OCI-LY1 (cell line): ENCODE results near the gene ADAMTS10.

Source experiments
- H2AFZ ChIP-seq: fragments of 200-600 bp; sonication (generic), shearing (Covaris generic); 2 replicates; pipeline ENCODE4 v1.6.0; 2014; ENCODE audit warnings: antibody characterized with exemption, mild to moderate bottlenecking, low read length
- H3F3A ChIP-seq: fragments of 200-600 bp; sonication (generic), shearing (Covaris generic); 2 replicates; pipeline ENCODE4 v1.6.0; 2014; ENCODE audit warnings: mild to moderate bottlenecking, antibody characterized with exemption, low read length, moderate library complexity; ENCODE audit not compliant: insufficient read depth
- H3K27ac ChIP-seq: fragments of 200-600 bp; sonication (generic); 2 replicates; pipeline ENCODE4 v1.5.1; 2014; ENCODE audit warnings: low read length, mixed run types, mild to moderate bottlenecking, low read depth; ENCODE audit not compliant: poor library complexity, severe bottlenecking
- H3K27me3 ChIP-seq: fragments of 200-600 bp; sonication (generic); 2 replicates; pipeline ENCODE4 v1.6.0; 2014; ENCODE audit warnings: antibody characterized with exemption, mild to moderate bottlenecking, low read length, moderate library complexity; ENCODE audit not compliant: insufficient read depth
- H3K36me3 ChIP-seq: fragments of 200-600 bp; sonication (generic); 2 replicates; pipeline ENCODE4 v1.6.1; 2014; ENCODE audit warnings: mild to moderate bottlenecking, antibody characterized with exemption, low read length, moderate library complexity, mixed read lengths; ENCODE audit not compliant: insufficient read depth
- H3K4me1 ChIP-seq: fragments of 200-600 bp; sonication (generic); 2 replicates; pipeline ENCODE4 v1.5.1; 2014; ENCODE audit warnings: mild to moderate bottlenecking, low read length, moderate library complexity; ENCODE audit not compliant: insufficient read depth, severe bottlenecking
- H3K4me2 ChIP-seq: fragments of 200-600 bp; sonication (generic), shearing (Covaris generic); 2 replicates; pipeline ENCODE4 v1.6.1; 2014; ENCODE audit warnings: low read length
- H3K4me3 ChIP-seq: fragments of 200-600 bp; sonication (generic); 2 replicates; pipeline ENCODE4 v1.5.1; 2014; ENCODE audit warnings: low read length, low read depth, mild to moderate bottlenecking, mixed read lengths; ENCODE audit not compliant: poor library complexity, severe bottlenecking
- H3K79me2 ChIP-seq: fragments of 200-600 bp; shearing (Covaris generic); 2 replicates; pipeline ENCODE4 v1.6.1; 2016; ENCODE audit warnings: mixed run types, low read length, mixed read lengths; ENCODE audit not compliant: insufficient read depth
- H3K9ac ChIP-seq: fragments of 200-600 bp; sonication (generic), shearing (Covaris generic); 2 replicates; pipeline ENCODE4 v1.6.1; 2014; ENCODE audit warnings: mild to moderate bottlenecking, low read length, mixed read lengths
- H3K9me2 ChIP-seq: fragments of 200-600 bp; sonication (generic), shearing (Covaris generic); 2 replicates; pipeline ENCODE4 v1.6.1; 2014; ENCODE audit warnings: low read depth, mild to moderate bottlenecking, low read length, mixed read lengths
- H3K9me3 ChIP-seq: fragments of 200-600 bp; shearing (Covaris generic); 2 replicates; pipeline ENCODE4 v1.6.1; 2014; ENCODE audit warnings: low read length, mixed read lengths
- H4K20me1 ChIP-seq: fragments of 200-600 bp; sonication (generic), shearing (Covaris generic); 2 replicates; pipeline ENCODE4 v1.6.0; 2016; ENCODE audit warnings: mild to moderate bottlenecking, low read length; ENCODE audit not compliant: insufficient read depth
- EZH2 ChIP-seq: fragments of 200-600 bp; sonication (generic), shearing (Covaris generic); IDR thresholded peaks from 2 replicates; pipeline ENCODE4 v1.8.0; 2017; ENCODE audit warnings: borderline replicate concordance, mixed run types, mild to moderate bottlenecking, antibody characterized with exemption, low read length, moderate library complexity, mixed read lengths
- TF ChIP-seq, protein P1 (sequence below): fragments of 200-600 bp; sonication (generic), shearing (Covaris generic); IDR thresholded peaks from 2 replicates; pipeline ENCODE4 v1.5.1; 2017; ENCODE audit warnings: mild to moderate bottlenecking, antibody characterized with exemption, low read length, moderate library complexity, mixed read lengths

Gene ADAMTS10

GRCh38 chr19:8601796-8602195 lies 8.7 kb downstream of the ADAMTS10 start:
- no peak overlapping the region for H3K27ac ChIP-seq

DNA sequence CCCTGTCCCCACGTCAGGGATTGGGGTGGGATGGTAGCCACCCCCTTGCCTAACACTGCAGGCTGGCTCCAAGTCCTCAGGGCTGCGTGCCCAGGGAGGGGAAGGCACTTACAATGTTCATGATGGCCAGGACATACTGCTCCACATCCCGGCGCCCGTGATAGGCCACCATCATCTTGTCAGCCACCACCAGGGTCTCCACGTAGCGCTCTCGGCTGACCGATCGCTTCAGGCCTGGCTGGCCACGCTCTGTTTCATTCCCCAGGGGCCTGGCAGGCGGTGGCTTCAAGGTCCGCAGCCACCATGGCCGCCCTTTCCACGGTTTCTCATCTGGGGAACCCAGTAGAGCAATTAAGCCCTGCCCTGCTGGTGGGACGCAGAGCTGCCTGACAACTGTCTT lies 9.7 kb downstream of the ADAMTS10 start:
- no peaks in the 10 kb centered on the region; the same call in 1 of the 2 replicates for H3K36me3 ChIP-seq
- H3K9me2 ChIP-seq, result no peaks in the 10 kb centered on the region
- H3K4me2 ChIP-seq, result no peak overlapping the region
- no peak for TF ChIP-seq EZH2
- TF ChIP-seq, protein P1, sequence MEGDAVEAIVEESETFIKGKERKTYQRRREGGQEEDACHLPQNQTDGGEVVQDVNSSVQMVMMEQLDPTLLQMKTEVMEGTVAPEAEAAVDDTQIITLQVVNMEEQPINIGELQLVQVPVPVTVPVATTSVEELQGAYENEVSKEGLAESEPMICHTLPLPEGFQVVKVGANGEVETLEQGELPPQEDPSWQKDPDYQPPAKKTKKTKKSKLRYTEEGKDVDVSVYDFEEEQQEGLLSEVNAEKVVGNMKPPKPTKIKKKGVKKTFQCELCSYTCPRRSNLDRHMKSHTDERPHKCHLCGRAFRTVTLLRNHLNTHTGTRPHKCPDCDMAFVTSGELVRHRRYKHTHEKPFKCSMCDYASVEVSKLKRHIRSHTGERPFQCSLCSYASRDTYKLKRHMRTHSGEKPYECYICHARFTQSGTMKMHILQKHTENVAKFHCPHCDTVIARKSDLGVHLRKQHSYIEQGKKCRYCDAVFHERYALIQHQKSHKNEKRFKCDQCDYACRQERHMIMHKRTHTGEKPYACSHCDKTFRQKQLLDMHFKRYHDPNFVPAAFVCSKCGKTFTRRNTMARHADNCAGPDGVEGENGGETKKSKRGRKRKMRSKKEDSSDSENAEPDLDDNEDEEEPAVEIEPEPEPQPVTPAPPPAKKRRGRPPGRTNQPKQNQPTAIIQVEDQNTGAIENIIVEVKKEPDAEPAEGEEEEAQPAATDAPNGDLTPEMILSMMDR, result no peak
- no peak overlapping the region for H3K27ac ChIP-seq
- H3K4me1 ChIP-seq, result no peaks in the 10 kb centered on the region
- no peaks in the 10 kb centered on the region for H3F3A ChIP-seq
- no peak overlapping the region for H2AFZ ChIP-seq
- H4K20me1 ChIP-seq, result no peaks in the 10 kb centered on the region
- H3K9me3 ChIP-seq, result no peaks in the 10 kb centered on the region
- no peaks in the 10 kb centered on the region for H3K79me2 ChIP-seq
- H3K9ac ChIP-seq, result no peak overlapping the region
- no peaks in the 10 kb centered on the region; the same call in 1 of the 2 replicates for H3K27me3 ChIP-seq
- H3K4me3 ChIP-seq, result no peak overlapping the region

More at GRCh38 chr19:8601796-8602195, 8.7 kb downstream of the ADAMTS10 start:
- H3K36me3 ChIP-seq, result no peaks in the 10 kb centered on the region; the same call in 1 of the 2 replicates
- H4K20me1 ChIP-seq, result no peaks in the 10 kb centered on the region
- no peaks in the 10 kb centered on the region for H3F3A ChIP-seq
- no peak overlapping the region for H3K4me2 ChIP-seq
- no peak overlapping the region for H2AFZ ChIP-seq
- no peaks in the 10 kb centered on the region for H3K79me2 ChIP-seq
- no peaks in the 10 kb centered on the region for H3K9me3 ChIP-seq
- H3K9ac ChIP-seq, result no peak overlapping the region
- no peaks in the 10 kb centered on the region for H3K4me1 ChIP-seq
- H3K27me3 ChIP-seq, result no peaks in the 10 kb centered on the region; the same call in 1 of the 2 replicates
- no peak overlapping the region for H3K4me3 ChIP-seq
- TF ChIP-seq EZH2, result no peak
- TF ChIP-seq, protein P1, result no peak
- no peaks in the 10 kb centered on the region for H3K9me2 ChIP-seq

- TF ChIP-seq, protein P1, result no peak
- no peak for TF ChIP-seq EZH2
- Histone ChIP-seq H2AFZ (no peak overlapping the region), H3F3A (no peaks in the 10 kb centered on the region), H3K4me2 (no peak overlapping the region), H3K27ac (no peak overlapping the region), H3K9me3 (no peaks in the 10 kb centered on the region), H3K4me3 (no peak overlapping the region), H3K27me3 (no peaks in the 10 kb centered on the region; the same call in 1 of the 2 replicates), H3K4me1 (no peaks in the 10 kb centered on the region), H3K36me3 (no peaks in the 10 kb centered on the region; the same call in 1 of the 2 replicates), H3K9ac (no peak overlapping the region), H3K9me2 (no peaks in the 10 kb centered on the region), H4K20me1 (no peaks in the 10 kb centered on the region), H3K79me2 (no peaks in the 10 kb centered on the region)
These were observed 10.5 kb downstream of the ADAMTS10 start for GRCh38 chr19:8600064-8600463.
